Amniotic epithelial cell (primary cell): ENCODE measurements around the gene HECTD1.
"Not testable (repeated sequence)": the region's sequence is repeated elsewhere in the genome, so short reads cannot be mapped to it uniquely, and the experiment has no call there.

Experiments
- DNase-seq: peaks from one replicate; pipeline ENCODE4 v3.0.0-alpha.2; 2010; ENCODE audit warnings: low read depth

Gene HECTD1

GRCh38 chr14:31207755-31208545 lies at the start of gene HECTD1:
HECTD1 (minus strand) TSS chr14:31207793; CDS start chr14:31205936, 1,857 bp downstream.
- DNase-seq, result peak; percentile 82

- no peak for DNase-seq
Measured at GRCh38 chr14:31257244-31257553, 49.6 kb upstream of the HECTD1 start.

GRCh38 chr14:31256534-31257243 lies 49.1 kb upstream of the HECTD1 start:
- no peak for DNase-seq

- not testable (repeated sequence) for DNase-seq
Measured at GRCh38 chr14:31255918-31256317, 48.3 kb upstream of the HECTD1 start.

GRCh38 chr14:31255286-31255685 lies 47.7 kb upstream of the HECTD1 start:
- DNase-seq, result no peak

GRCh38 chr14:31253746-31254471 lies 46.3 kb upstream of the HECTD1 start:
- no peak for DNase-seq

GRCh38 chr14:31252865-31253264 lies 45.3 kb upstream of the HECTD1 start:
- no peak for DNase-seq

- no peak for DNase-seq
Measured at GRCh38 chr14:31251028-31251958, 43.7 kb upstream of the HECTD1 start.

- no peak for DNase-seq
Measured at GRCh38 chr14:31244626-31245025, 37.0 kb upstream of the HECTD1 start.

GRCh38 chr14:31243860-31244259 lies 36.3 kb upstream of the HECTD1 start:
- DNase-seq, result no peak

GRCh38 chr14:31242161-31242940 lies 34.8 kb upstream of the HECTD1 start:
- peak; percentile 75 for DNase-seq

- DNase-seq, result peak; percentile 22
Measured at GRCh38 chr14:31241450-31242114, 34.0 kb upstream of the HECTD1 start.

GRCh38 chr14:31239741-31240140 lies 32.1 kb upstream of the HECTD1 start:
- no peak for DNase-seq

- no peak for DNase-seq
Measured at GRCh38 chr14:31235462-31235861, 27.9 kb upstream of the HECTD1 start.

- no peak for DNase-seq
Measured at GRCh38 chr14:31232081-31232480, 24.5 kb upstream of the HECTD1 start.

GRCh38 chr14:31231272-31231671 lies 23.7 kb upstream of the HECTD1 start:
- DNase-seq, result not testable (repeated sequence)

GRCh38 chr14:31230573-31230958 lies 23.0 kb upstream of the HECTD1 start:
- DNase-seq, result no peak

GRCh38 chr14:31229638-31230572 lies 22.3 kb upstream of the HECTD1 start:
- DNase-seq, result peak; percentile 98

- no peak for DNase-seq
Measured at GRCh38 chr14:31229009-31229408, 21.4 kb upstream of the HECTD1 start.
